Endometrial microvascular endothelial cells (primary cell): Measurements from ENCODE around the gene MYH11. TPM values are rescaled to one million over a fixed set of nuclear protein-coding genes. Genes with fewer than 3 reads are reported as not detected.
"Not testable (repeated sequence)": the region's sequence is repeated elsewhere in the genome, so short reads cannot be mapped to it uniquely, and the experiment has no call there.

ENCODE experiments used
- in situ Hi-C: cut with HindIII; loops from 2 replicates; pipeline ENCODE4 v1.10.0; 2017; ENCODE audit warnings: low sequenced_read_pairs, low pct_unique_long_range_greater_than_20kb; ENCODE audit errors: inconsistent ontology term
- total RNA-seq: library from RNA; depleted of rRNA; stranded (reverse); fragments of >200 nt; gene quantifications from one replicate; pipeline ENCODE4 v1.2.3, GENCODE V29; 2015; ENCODE audit errors: inconsistent ontology term

Gene MYH11
- total RNA-seq, 1 donor from 2014 or later, result not detected

DNA sequence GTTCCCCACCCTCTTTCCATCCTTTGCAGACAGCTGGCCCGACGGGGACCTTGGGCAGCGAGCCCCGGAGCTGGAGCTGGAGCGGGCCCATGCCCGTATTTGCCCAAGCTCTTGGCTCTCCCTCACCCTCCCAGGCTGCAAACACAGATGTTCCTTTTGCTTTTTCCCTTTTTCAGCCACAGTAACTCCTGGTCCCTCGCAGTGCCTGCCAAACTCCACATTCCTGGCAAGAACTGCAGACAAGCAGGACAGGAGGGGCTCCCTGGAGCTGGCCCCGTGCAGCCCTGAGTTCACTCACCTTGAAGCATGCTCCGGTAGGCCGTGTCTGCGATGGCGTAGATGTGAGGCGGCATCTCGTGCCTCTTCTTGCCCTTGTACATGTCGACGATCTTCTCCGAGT, 33.9 kb downstream of the MYH11 start:
- in situ Hi-C loops, result no loop called here

DNA sequence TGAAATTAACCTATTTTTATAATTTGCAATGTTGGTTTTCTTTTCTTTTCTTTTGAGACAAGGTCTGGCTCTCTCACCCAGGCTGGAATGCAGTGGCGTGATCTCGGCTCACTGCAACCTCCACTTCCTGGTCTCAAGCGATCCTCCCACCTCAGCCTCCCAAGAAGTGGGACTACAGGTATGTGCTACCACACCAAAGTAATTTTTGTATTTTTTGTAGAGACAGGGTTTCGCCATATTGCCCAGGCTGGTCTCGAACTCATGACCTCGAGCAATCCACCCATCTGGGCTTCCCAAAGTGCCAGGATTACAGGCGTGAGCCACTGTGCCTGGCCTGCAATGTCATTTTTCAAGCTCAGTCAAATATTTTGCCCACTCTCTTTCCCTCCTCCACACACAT, 36.0 kb downstream of the MYH11 start:
- in situ Hi-C loops, result no loop called here

DNA sequence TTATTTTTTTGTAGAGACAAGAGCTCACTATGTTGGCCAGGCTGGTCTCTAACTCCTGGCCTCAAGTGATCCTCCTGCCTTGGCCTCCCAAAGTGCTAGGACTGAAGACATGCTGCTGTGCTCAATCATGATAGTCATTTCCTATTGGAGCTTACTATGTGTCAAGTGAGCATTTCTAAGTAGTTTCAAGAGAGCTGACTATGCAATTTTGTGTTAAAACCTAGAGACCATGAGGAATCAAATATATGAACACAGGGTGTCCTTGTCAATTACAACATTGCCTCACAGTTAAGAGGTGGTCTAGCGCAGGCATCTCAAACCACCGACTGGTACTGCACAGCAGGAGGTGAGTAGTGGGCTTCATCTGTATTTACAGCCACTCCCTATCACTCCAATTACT, 37.8 kb downstream of the MYH11 start:
- in situ Hi-C loops, result no loop called here

DNA sequence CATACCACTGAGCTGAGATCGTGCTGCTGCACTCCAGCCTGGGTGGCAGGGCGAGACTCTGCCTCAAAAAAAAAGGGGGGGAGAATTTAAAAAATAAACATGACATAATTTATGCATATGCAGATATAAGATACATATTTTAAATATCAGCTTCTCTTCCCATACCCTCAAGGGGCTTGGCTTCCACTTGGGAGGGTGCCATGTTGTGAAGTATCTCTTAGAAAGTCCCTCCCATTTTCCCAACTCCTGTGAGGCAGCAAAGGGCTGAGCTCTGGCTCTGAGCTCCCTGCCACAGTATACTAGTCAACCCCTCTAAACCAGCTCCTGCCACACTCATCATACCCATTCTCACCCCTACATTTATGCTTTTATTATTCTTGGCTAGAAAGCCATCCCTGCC, 39.4 kb downstream of the MYH11 start:
- in situ Hi-C loops, result no loop called here

DNA sequence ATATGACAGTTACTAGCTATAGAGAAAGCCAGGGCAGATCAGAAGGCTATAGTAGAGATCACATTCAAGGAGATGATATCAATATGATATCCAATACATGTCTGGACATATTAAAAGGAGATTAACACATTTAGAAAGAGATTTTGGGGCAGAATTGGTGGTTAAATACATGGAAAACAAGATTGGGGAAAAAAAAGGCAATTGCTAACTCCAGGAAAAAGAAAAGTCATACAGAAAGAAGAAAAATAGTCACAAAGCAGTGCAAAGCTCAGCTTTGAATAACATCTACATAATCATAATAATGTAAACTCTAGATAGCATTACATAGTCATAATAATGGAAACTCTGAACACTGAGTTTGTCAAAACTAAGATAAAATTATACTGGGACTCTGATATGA, 40.6 kb downstream of the MYH11 start:
- in situ Hi-C loops, result no loop called here

DNA sequence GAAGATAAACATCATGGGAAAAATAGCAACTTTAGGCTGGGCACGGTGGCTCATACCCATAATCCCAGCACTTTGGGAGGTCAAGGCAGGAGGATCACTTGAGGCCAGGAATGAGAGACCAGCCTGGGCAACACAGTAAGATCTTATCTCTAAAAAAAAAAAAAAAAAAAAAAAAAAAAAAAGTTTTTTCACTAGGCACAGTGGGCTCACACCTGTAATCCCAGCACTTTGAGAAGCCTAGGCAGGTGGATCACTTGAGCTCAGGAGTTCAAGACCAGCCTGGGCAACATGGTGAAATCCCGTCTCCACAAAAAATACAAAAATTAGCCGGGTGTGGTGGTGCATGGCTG, 44.5 kb downstream of the MYH11 start:
- in situ Hi-C loops, result not testable (repeated sequence)

DNA sequence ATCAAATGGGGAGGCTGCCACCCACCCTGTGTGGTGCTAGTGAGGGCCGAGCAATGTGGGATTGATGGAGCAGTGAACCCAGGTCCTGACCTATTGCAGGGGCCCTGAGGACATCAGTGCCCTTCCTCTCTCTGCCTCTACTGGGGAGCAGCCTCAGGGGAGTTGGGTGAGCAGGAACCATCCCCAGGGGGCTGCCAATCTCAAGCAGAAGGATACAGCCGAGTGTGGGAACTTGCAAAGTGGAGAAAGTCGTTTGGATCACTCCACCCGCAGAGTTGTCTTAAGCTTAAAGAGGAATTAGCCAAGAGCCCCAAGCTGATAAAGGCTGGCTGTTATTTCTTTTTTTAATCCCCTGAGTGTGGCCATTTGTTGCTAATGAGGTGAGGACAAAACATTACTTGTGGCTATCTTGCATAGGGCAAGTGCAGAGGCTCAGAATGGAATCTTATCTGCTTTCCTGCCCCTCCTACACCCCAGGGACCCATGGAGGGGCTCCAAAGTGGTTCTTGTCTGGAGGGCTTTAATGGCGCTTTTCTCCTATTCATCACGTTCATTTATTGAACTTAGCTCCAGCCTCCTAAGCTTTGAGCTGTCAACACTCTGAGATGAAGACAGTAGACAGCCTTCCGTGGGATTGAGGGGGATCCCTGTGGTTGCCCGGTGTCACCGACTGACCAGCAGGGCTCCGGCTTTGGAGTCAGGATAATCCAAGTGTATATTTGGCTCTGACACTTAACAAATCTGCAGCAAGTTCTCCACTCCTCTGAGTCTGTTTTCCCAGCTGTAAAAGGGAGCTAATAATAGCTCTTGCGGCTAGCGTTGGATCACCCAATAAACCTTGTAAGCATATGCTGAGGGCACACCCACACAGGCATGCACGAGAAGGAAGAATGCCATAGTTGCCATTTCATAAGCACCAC, 45.1 kb downstream of the MYH11 start:
- in situ Hi-C loops, result no loop called here

DNA sequence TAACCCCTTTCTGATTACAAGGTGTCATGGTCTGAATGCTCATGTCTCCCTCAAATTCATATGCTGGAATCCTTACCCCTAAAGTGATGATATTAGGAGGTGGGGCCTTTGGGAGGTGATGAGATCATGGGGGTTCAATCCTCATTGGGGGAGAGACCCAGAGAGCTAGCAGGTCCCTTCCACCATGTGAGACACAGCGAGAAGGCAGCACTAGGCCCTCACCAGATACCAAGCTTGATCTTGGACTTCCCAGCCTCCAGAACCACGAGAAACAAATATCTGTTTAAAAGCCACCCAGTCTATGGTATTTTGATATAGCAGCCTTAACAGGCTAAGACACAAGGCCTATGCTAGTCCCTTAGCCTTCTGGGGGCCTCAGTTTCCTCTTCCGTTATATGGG, 45.9 kb downstream of the MYH11 start:
- in situ Hi-C loops, result no loop called here

DNA sequence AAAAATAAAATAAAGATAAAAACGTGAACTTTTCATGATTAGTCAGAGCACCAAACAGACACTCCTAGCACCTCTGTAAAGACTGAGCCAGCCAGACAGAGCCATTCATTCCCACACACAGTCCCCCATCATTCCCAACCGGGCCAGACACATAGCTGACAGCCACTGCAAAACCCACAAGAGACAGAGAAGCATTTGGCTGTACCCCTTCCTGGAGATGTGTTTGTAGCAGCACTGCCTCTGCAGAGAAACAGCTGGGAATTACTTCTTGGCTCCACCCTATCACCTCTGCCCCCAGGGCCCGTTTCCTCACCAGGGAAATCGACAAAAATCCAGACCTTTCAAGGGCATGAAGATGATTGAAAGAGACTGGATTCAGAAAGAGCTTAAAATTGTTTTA, 46.4 kb downstream of the MYH11 start:
- in situ Hi-C loops, result no loop called here

DNA sequence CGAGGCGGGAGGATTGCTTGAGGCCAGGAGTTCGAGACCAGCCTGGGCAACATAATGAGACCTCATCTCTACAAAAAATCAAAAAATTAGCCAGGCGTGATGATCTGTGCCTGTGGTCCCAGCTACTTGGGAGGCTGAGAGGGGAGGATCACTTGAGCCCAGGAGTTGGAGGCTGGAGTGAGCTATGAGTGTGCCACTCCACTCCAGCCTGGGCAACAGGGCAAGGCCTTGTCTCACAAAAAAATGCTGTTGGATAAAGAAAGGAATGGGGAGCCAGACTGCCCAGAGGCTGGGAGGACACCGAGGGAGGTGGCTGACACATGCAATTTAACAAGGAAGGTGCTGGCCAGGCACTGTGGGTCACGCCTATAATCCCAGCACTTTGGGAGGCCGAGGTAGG, 47.5 kb downstream of the MYH11 start:
- in situ Hi-C loops, result not testable (repeated sequence)

DNA sequence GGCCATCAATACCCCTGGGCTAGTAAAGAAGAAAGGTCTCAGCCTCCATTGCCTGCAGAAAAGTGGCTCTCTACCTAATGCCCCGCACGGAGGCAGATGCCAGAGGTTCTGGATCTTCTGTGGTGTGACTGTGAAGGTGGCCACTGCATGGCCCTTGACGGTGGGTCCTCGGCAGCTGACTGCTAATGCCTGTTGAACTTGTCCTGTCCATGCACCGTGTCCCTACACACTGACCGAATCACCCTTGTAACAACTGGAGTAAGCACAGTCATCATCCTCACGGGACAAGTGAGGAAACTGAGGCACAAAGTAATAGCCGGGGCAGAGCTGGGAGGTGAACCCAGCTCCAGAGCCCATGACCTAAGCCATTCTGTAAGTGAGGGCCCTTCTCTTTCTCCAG, 48.8 kb downstream of the MYH11 start:
- in situ Hi-C loops, result no loop called here

DNA sequence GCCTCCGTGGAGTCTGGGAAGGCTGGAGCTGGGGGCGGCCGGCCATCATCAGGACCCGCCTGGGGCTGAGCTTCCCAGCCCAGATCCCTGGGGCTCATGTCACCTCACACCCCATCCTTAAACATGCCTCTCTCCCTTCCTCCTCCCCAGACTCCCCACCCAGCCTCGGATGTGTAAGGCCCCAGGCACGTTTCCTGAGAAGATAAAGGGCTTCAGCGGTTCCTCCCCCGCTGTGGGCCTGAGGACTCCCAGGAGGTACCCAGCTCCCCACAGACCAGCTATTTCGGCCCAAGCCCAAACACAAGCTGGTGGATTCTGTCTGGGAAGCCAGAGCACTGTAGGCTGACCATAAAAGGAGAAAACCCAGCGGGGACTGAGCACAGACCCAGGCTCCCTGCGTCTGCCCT, 49.2 kb downstream of the MYH11 start:
- in situ Hi-C loops, result no loop called here

DNA sequence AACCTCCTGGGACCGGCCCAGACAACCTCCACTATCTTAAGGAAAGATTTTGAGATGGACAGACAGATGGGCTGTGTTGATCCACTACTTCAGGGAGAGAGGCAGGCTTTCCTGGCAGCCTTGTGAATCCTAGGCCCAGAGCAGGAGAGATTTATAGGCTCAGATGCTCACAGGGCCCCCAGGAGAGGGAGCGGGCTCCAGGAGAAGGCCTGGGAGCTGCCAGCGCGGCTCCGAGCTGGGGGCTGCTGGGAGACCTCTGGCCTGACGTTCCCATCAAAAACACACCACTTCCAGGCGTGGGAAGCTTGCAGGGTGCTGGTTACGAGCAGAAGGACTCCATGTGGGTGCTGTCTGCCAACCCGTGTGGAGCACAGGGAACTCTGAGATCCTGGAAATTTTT, 53.2 kb downstream of the MYH11 start:
- in situ Hi-C loops, result no loop called here

DNA sequence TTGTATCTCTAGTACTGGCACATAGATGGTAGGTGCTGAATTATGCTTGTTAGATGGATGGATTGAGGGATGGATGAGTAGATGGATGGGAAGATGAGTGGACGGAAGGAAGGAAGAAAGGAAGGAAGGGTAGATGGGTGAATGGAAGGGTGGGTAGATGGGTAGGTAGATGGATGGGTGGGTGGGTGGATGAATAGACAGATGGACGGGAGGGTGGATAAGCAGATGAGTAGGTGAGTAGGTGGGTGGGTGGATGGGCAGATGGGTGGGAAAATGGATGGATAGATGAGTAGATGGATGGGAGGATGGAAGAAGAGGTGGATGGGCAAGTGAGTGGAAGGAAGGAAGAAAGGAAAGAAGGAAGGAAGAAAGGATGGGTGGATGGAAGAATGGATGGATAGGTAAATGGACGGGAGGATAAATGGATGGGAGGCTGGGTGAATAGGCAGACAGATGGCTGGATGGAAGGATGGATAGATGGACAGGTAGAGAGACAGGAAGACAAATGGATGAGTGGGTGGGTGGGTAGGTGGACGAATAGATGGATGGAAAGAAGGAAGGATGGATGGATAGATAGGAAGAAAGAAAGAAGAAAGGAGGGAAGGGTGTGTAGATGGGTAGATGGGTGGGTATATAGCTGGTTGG, 56.9 kb downstream of the MYH11 start:
- in situ Hi-C loops, result no loop called here

DNA sequence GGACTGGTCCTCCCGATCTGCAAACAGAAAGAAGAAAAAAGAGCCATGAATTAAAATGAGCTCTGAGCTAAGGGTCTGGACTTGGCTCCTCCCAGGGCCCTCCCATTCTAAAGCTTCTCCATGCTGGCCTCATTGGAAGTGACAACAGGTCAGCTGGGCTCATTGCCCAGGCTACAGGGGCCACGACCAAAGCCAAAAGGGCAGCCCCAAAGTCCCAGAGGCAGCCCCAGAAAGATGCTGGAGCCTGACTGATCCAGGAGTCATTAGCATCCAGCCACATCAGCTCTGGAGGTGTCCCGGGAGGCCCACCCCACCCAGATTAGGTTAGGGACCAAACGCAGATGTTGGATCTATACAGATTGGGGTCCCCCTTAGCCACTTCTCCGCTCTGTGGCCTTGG, 58.2 kb downstream of the MYH11 start:
- in situ Hi-C loops, result no loop called here

DNA sequence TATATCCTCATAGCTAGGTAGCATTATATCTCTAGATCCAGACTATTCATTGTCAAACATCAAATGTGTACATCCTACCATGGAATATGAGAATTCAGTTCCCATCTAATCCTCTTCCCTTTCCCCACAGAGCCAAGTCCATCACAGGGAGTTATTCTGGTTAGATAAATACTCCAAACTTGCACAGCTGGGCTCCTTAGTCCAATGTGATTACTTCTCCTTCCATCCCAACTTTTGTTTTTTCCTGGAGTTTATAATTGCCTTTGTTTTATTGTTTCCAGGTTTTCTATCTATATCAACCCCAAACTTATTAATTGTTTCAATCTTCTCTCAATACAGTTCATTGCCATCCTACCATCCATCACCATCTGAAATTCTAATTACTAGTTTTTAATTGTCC, 59.9 kb downstream of the MYH11 start:
- in situ Hi-C loops, result no loop called here

DNA sequence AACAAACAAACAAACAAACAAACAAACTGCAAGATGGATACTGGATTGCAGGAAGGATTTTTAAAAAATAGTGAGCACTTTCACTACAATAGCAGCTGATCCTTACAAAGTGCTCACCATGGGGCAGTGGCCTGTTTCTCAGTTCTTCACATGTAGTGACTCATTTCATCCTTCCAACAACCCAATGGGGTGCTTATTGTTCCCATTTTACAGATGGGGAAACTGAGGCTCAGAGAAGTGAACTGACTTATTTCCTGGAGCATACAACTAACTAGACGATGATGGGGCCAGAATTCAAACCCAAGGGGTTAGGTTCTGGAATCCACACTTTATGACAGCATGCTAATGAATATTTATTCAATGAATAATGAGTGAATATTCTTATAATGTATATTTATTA, 61.2 kb downstream of the MYH11 start:
- in situ Hi-C loops, result no loop called here

DNA sequence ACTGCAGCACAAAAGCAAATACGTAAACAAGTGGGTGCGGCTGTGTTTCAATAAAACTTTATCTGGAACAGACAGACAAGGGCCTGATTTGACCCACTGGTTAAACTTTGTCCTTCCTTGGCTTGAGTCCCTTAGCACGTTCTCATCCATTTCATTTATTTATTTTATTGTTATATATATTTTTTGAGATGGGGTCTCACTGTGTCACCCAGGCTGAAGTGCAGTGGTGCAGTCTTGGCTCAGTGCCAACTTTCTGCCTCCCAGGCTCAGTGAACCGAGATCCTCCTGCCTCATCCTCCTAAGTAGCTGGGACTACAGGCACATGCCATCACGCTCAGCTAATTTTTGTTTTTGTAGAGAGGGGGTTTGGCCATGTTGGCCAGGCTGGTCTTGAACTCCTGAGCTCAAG, 64.3 kb downstream of the MYH11 start:
- in situ Hi-C loops, result no loop called here

DNA sequence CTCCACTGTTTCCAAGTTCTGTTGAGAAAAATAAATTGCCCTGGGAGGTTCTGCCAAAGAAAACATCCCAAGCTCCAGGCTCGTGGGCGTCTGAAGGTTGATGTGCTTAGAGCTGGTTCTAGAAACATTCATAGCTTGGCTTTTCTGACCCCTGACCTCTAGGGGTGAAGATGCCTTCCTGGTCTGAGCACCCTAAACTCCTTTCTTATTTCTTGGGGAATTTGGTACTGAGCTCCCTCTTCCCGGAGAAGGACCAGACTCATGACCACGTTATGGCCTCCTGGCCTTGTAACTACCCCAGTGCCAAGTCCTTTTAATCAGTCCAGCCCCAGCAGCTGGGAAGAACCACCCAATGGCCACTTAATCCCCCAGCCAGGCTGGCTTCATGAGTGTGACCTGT, 66.4 kb downstream of the MYH11 start:
- in situ Hi-C loops, result no loop called here

DNA sequence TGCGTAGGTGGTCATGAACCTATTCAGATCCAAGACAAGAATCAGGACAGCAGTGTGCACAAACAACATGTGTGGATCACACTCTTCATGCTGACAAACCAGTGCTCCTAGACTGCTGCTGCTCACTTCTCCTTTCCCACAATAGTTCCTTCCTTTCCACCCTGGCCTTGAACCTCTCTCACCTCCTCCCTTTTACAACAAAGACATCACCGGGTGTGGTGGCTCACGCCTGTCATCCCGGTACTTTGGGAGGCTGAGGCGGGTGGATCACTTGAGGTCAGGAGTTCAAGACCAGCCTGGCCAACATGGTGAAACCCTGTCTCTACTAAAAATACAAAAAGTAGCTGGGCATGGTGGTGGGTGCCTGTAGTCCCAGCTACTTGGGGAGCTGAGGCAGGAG, 67.0 kb downstream of the MYH11 start:
- in situ Hi-C loops, result not testable (repeated sequence)

DNA sequence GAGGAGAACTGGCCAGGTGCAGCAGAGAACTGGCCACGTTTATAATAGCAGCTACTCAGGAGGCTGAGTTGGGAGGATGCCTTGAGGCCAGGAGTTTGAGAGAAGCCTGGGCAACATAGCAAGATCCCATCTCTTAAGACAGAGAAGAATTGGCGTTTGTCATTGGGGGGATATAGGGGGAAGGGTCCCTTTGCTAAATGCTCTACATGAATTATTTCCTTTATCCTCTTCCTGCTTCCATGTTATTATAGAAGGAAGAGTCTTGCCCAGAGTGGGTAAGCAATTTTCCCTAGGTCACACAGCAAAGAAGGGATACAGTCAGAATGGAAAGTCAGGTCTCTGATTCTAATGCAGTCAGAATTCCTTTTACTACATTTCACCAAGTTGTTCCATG, 68.0 kb downstream of the MYH11 start:
- in situ Hi-C loops, result no loop called here
